Neural cell (in vitro differentiated cells): Measurements from ENCODE around the gene CHD6.

Source experiments
- CTCF ChIP-seq: fragments of 450-650 bp; IDR thresholded peaks from 2 replicates; pipeline ENCODE4 v1.5.1; 2014; ENCODE audit warnings: antibody characterized with exemption, mild to moderate bottlenecking, moderate library complexity; ENCODE audit not compliant: poor library complexity, severe bottlenecking
- EP300 ChIP-seq: fragments of 450-650 bp; conservative IDR thresholded peaks from 2 replicates; pipeline ENCODE4 v1.6.1; 2014; ENCODE audit warnings: antibody characterized with exemption, mild to moderate bottlenecking, moderate library complexity; ENCODE audit not compliant: poor library complexity, severe bottlenecking
- EZH2 ChIP-seq: fragments of 200-600, 300-800 bp; shearing (Covaris generic), sonication (generic); IDR thresholded peaks from 2 replicates; pipeline ENCODE4 v1.6.1; 2014; ENCODE audit warnings: antibody characterized with exemption, low read length, borderline replicate concordance, mild to moderate bottlenecking; ENCODE audit not compliant: insufficient read depth, poor library complexity, severe bottlenecking
- MXI1 ChIP-seq: fragments of 450-650 bp; conservative IDR thresholded peaks from 2 replicates; pipeline ENCODE4 v1.6.1; 2014; ENCODE audit warnings: antibody characterized with exemption, mild to moderate bottlenecking; ENCODE audit not compliant: poor library complexity, severe bottlenecking
- POLR2AphosphoS5 ChIP-seq: IDR thresholded peaks from 2 replicates; pipeline ENCODE4 v1.6.1; 2012
- RAD21 ChIP-seq: fragments of 450-650 bp; conservative IDR thresholded peaks from 2 replicates; pipeline ENCODE4 v1.6.1; 2014; ENCODE audit warnings: antibody characterized with exemption, mild to moderate bottlenecking, moderate library complexity
- SMC3 ChIP-seq: fragments of 450-650 bp; conservative IDR thresholded peaks from 2 replicates; pipeline ENCODE4 v1.6.1; 2014; ENCODE audit warnings: antibody characterized with exemption, mild to moderate bottlenecking, moderate library complexity; ENCODE audit not compliant: poor library complexity

DNA sequence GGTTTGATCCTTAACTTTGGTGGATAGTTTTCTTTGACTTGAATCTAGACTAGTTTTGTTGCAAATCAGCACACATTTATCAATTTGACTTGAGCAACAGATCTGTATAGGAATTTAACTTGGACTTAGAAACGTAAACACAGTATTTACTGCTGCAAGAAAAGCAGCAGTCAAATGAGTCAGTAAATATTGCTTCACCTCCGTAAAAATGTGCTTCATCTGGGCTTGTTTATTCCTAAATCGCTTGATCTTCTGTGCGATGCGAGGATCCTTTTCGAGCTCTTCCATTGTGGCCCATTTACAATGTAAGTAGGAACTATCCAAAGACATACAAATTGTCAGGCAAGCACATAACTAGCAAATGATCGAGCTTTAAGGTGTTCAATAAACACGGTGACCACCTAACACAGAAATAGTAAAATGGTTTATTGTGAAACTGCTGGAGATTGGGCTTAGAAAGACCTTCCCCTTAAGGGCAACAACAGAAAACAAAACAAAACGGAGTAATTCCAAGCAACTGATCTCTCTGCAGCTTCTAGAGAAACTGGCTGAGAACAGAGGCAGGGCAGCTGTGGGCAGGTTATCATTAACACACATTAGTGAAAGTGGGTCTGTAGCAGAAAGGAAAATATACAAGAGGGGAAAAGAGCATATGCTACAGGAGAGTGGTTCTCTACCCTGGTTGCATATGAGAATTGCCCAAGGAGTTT is 120.8 kb downstream of the CHD6 start:
- TF ChIP-seq CTCF (no peak), SMC3 (no peak), EZH2 (no peak), MXI1 (no peak), POLR2AphosphoS5 (no peak), RAD21 (no peak), EP300 (no peak)
